Spleen (tissue), 11 donors: ENCODE data around the gene AGPAT3. TPM values are rescaled to one million over a fixed set of nuclear protein-coding genes. Genes with fewer than 3 reads are reported as not detected.

Experiments used
- DNase-seq: peaks from one replicate; pipeline ENCODE4 v3.0.0-alpha.2; 2020
- H3K27ac ChIP-seq, 8 donors: fragments of 200-600 bp; sonication (generic) in 7 of 8; 1 replicate in 4 of 8; 2 replicates in 4 of 8; pipeline versions ENCODE4 v1.5.0 to v1.8.0; 2016 to 2021; ENCODE audit warnings: inconsistent platforms in 4 of 8, mild to moderate bottlenecking in 4 of 8, moderate library complexity in 1 of 8
- H3K27me3 ChIP-seq, 7 donors: fragments of 200-600 bp; sonication (generic) in 6 of 7; replicated peaks in 1 of 7; 1 replicate in 4 of 7; 2 replicates in 3 of 7; pipeline versions ENCODE4 v1.5.0 to v1.8.0; 2016 to 2021; ENCODE audit warnings: inconsistent platforms in 3 of 7, mild to moderate bottlenecking in 1 of 7
- H3K36me3 ChIP-seq, 6 donors: fragments of 200-600 bp; sonication (generic) in 5 of 6; 1 replicate in 4 of 6; 2 replicates in 2 of 6; pipeline versions ENCODE4 v1.5.0 to v1.8.0; 2016 to 2021; ENCODE audit warnings: inconsistent platforms in 2 of 6
- H3K4me1 ChIP-seq, 6 donors: fragments of 200-600 bp; sonication (generic) in 5 of 6; 1 replicate in 3 of 6; 2 replicates in 3 of 6; pipeline versions ENCODE4 v1.5.0 to v1.8.0; 2016 to 2021; ENCODE audit warnings: inconsistent platforms in 3 of 6
- H3K4me3 ChIP-seq, 8 donors: fragments of 200-600 bp; sonication (generic) in 7 of 8; 1 replicate in 4 of 8; 2 replicates in 4 of 8; pipeline versions ENCODE4 v1.5.0 to v1.8.0; 2016 to 2021; ENCODE audit warnings: inconsistent platforms in 4 of 8, mild to moderate bottlenecking in 4 of 8, moderate library complexity in 2 of 8
- H3K9me3 ChIP-seq, 8 donors: fragments of 200-600 bp; sonication (generic) in 7 of 8; 1 replicate in 4 of 8; 2 replicates in 4 of 8; pipeline versions ENCODE4 v1.5.0 to v1.8.0; 2016 to 2021; ENCODE audit warnings: inconsistent platforms in 4 of 8
- CTCF ChIP-seq, 11 experiments: fragments of 200-600 bp in 7 of 11; fragments of 450-650 bp in 4 of 11; sonication (generic) in 4 of 11; IDR thresholded peaks in 8 of 11; conservative IDR thresholded peaks in 3 of 11; 1 replicate in 7 of 11; 2 replicates in 4 of 11; pipeline versions ENCODE4 v1.4.0 to v1.8.0; 2016 to 2021; ENCODE audit warnings: antibody characterized with exemption in 11 of 11, inconsistent platforms in 4 of 11, mild to moderate bottlenecking in 1 of 11
- POLR2A ChIP-seq, 3 donors: fragments of 450-650 bp; IDR thresholded peaks; one replicate each; pipeline ENCODE4 v1.5.1; 2017; ENCODE audit warnings: antibody characterized with exemption in 3 of 3, mild to moderate bottlenecking in 1 of 3
- POLR2AphosphoS5 ChIP-seq, 3 donors: sonication (generic); formaldehyde crosslinking; IDR thresholded peaks; one replicate each; pipeline ENCODE4 v1.5.1; 2017; ENCODE audit warnings: antibody characterized with exemption in 3 of 3
- WGBS, 5 donors: extraction: QIAGEN DNeasy Blood & Tissue Kit in 3 of 5; methylation state at CpG; one replicate each; pipeline versions ENCODE4 v1.1.5 to v1.1.7; 2013 to 2018; 5-methylcytosine and 5-hydroxymethylcytosine counted together
- intact Hi-C: fragments of 100-400 bp; cut with DNase I; formaldehyde crosslinking; loops from one replicate; pipeline ENCODE4 v1.15.0; 2023; ENCODE audit warnings: low total_unique reads
- polyA plus RNA-seq, 3 donors: library from polyadenylated mRNA; stranded (reverse); fragments of 200-250 nt; gene quantifications; one replicate each; pipeline ENCODE4 v1.2.1, GENCODE V29; 2013
- total RNA-seq, 7 donors: library from RNA; depleted of rRNA in 3 of 7; stranded (reverse); fragments of >200 nt in 3 of 7; fragmentation: NEBNext Ultra II Directional in 4 of 7; extraction: Animal tissue kit (Norgen Biotek cat#: 25700) in 4 of 7; gene quantifications; one replicate each; pipeline versions ENCODE4 v1.1.0 to v1.2.1, GENCODE V29; 2016 to 2021
- donor health status: healthy with polysubstance abuse.
- donor health status: DM: no; HTN: no; CAD: no; lungs with moderate emphysema.
- donor health status: DM: no; HTN: no; CAD: no.
- donor health status: Bipolar disorder and iron deficiency.
- donor health status: healthy.
- donor health status: DM: no; HTN: no; CAD: no.
- donor health status: DM: yes; HTN: yes; CAD: no.

AGPAT3 gene
- total and polyA plus RNA-seq, 10 donors: 6.9 to 92.0 (median 56.0) TPM

- Histone ChIP-seq H3K4me1 (peaks cover 7 to 32% (median 18%) of the 10 kb centered on the region in 6 donors), H3K27me3 (peaks cover 0 to 7% (median 0%) of the 10 kb centered on the region in 7 donors), H3K27ac (no peak overlapping the region), H3K4me3 (no peak overlapping the region), H3K9me3 (no peaks in the 10 kb centered on the region), H3K36me3 (no peaks in the 10 kb centered on the region)
- DNase-seq: peak; percentile 25
- TF ChIP-seq CTCF (IDR thresholded peaks at IDR 0.05 in 8 of 11, conservative IDR thresholded peaks at IDR 0.05 in 3 of 11) (no peak), POLR2A (IDR thresholded peaks at IDR 0.05) (no peak), POLR2AphosphoS5 (IDR thresholded peaks at IDR 0.05) (no peak)
- intact Hi-C loops: loop anchor here (10.0 kb wide), 1 partner anchor 55 kb away; no protein-coding TSS in a partner anchor
- WGBS, 5 donors: 84 to 94% (median 90%) methylated on average over 8 of the region's 8 CpGs
Measured at GRCh38 chr21:43859747-43860214, 5.2 kb upstream of the AGPAT3 start.

GRCh38 chr21:43861706-43862105 is 3.3 kb upstream of the AGPAT3 start:
- no peaks in the 10 kb centered on the region for H3K36me3 ChIP-seq
- intact Hi-C loops: loop anchor here (10.0 kb wide), 1 partner anchor 53 kb away; no protein-coding TSS in a partner anchor
- no peak overlapping the region for H3K4me3 ChIP-seq
- no peak overlapping the region for H3K27ac ChIP-seq
- no peaks in the 10 kb centered on the region for H3K9me3 ChIP-seq
- DNase-seq: peak; percentile 63
- TF ChIP-seq CTCF (IDR thresholded peaks at IDR 0.05 in 8 of 11, conservative IDR thresholded peaks at IDR 0.05 in 3 of 11) (no peak), POLR2AphosphoS5 (IDR thresholded peaks at IDR 0.05) (no peak), POLR2A (IDR thresholded peaks at IDR 0.05) (no peak)
- WGBS, 5 donors: 60 to 83% (median 79%) methylated on average over 8 of the region's 8 CpGs
- H3K4me1 ChIP-seq: peaks cover 5 to 28% (median 19%) of the 10 kb centered on the region in 6 donors
- peaks cover 0 to 6% (median 0%) of the 10 kb centered on the region in 7 donors for H3K27me3 ChIP-seq

GRCh38 chr21:43864313-43864961 is 586 bp upstream of the AGPAT3 start:
- TF ChIP-seq CTCF (IDR thresholded peaks at IDR 0.05 in 8 of 11, conservative IDR thresholded peaks at IDR 0.05 in 3 of 11) (no peak), POLR2AphosphoS5 (IDR thresholded peaks at IDR 0.05) (peak in 2 of 3 donors; percentile 70)
- intact Hi-C loops: loop anchor here (10.0 kb wide), 1 partner anchor 50 kb away; no protein-coding TSS in a partner anchor

More at GRCh38 chr21:43864313-43864961, 586 bp upstream of the AGPAT3 start:
- Histone ChIP-seq H3K36me3 (peaks cover 0 to 9% (median 0%) of the 10 kb centered on the region in 6 donors), H3K9me3 (no peaks in the 10 kb centered on the region), H3K27me3 (peaks cover 0 to 6% (median 0%) of the 10 kb centered on the region in 7 donors), H3K4me3 (peak overlapping the region; percentile 56 to 95 (median 82)), H3K27ac (peak overlapping the region; percentile 63 to 95 (median 88)), H3K4me1 (peaks cover 17 to 56% (median 45%) of the 10 kb centered on the region in 6 donors)
- DNase-seq: peak; percentile 87
- whole genome bisulfite sequencing, 5 donors: 0 to 2% (median 0%) methylated on average over 3 to 80 of the region's 81 CpGs
